8988T (cell line): Measurements from ENCODE around the gene MDH1B.

ENCODE experiments used
- DNase-seq: peaks from one replicate; pipeline ENCODE4 v3.0.0; 2011

The MDH1B gene

GRCh38 chr2:206693399-206694137 is 71.6 kb downstream of the MDH1B start:
- peak; percentile 18 for DNase-seq

DNA sequence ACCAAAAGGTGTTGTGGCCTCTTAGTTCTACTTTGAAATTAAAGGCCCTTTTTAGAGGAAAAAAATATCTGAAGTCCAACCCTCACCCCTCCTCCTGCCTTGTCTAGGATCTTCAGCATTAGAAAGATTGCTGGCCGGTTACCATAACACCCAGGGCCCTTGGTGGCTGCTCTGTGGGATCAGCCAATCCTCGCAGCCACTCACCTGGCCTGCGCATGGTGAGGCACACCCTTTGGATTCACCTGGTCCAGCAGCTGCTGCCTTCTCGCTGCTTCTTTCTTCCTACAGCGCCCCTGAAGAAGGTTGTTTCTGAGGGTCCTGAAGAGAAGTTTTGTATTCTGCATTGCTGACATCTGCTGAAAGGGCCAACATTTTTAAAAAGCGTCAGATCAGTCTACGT is 72.2 kb downstream of the MDH1B start:
- no peak for DNase-seq

DNA sequence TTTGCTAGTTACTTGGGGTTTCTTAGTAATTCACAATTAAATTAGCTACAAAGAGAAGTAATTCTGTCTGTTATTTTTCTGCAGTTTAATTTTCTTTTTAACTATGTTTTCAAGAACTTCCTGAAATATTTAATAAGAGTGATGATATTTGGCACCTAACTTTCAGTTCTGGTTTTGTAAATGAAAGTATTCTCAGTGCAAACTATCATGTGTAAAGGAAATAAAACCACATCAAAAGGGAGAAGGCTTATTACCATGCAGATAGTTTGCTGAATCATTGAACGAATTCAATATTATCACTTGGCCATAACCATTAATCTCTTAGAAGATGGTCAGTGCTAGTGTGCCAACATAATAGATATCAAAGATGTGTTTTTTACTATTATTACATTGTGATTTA is 76.1 kb downstream of the MDH1B start:
- DNase-seq = no peak

DNA sequence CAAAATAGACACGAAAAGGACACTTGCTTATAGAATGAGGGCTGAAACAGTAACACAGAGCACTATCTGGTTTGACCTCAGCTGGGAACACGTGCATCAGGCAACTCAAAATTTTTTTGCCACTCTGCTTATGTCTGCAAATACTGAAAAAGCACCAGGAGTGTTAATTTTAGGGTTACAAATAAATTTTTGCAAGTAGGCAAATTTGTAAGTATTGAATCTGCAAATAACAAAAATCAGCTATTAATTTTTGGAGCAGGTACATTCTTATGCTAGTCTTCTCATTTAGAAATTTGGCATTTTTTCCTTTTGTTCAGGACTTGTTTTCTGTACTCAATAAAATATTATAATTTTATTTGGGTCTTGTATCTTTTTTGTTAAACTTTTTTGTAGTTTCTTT is 76.7 kb downstream of the MDH1B start:
- no peak for DNase-seq
